SU-DHL-6 (cell line): Measurements from ENCODE around the gene SLC16A10.

ENCODE experiments used
- H2AFZ ChIP-seq: fragments of 200-600 bp; sonication (generic); 2 replicates; pipeline ENCODE4 v1.6.1; 2014; ENCODE audit warnings: low read depth, mild to moderate bottlenecking, moderate library complexity, mixed read lengths, antibody characterized with exemption, low read length; ENCODE audit not compliant: severe bottlenecking
- H3F3A ChIP-seq: fragments of 200-600 bp; shearing (Covaris generic); 2 replicates; pipeline ENCODE4 v1.6.0; 2016; ENCODE audit warnings: antibody characterized with exemption, mild to moderate bottlenecking; ENCODE audit not compliant: insufficient read depth
- H3K27ac ChIP-seq: fragments of 200-600 bp; sonication (generic); 2 replicates; pipeline ENCODE4 v1.5.1; 2016; ENCODE audit warnings: low read depth, mild to moderate bottlenecking, low read length, moderate library complexity, mixed read lengths
- H3K27me3 ChIP-seq: fragments of 200-600 bp; sonication (generic), shearing (Covaris generic); 2 replicates; pipeline ENCODE4 v1.6.0; 2014; ENCODE audit warnings: mild to moderate bottlenecking, low read length
- H3K36me3 ChIP-seq: fragments of 200-600 bp; sonication (generic); 2 replicates; pipeline ENCODE4 v1.6.1; 2014; ENCODE audit warnings: mild to moderate bottlenecking, low read length, mixed read lengths
- H3K4me2 ChIP-seq: fragments of 300-600, 200-600 bp; shearing (Covaris generic), sonication (generic); 2 replicates; pipeline ENCODE4 v1.6.0; 2014; ENCODE audit warnings: low read length, low read depth, mild to moderate bottlenecking; ENCODE audit not compliant: poor library complexity, severe bottlenecking
- H3K4me3 ChIP-seq: fragments of 200-600 bp; sonication (generic); 2 replicates; pipeline ENCODE4 v1.5.1; 2014; ENCODE audit warnings: antibody characterized with exemption, low read length, mild to moderate bottlenecking, mixed read lengths; ENCODE audit not compliant: insufficient read depth, poor library complexity, severe bottlenecking
- H3K79me2 ChIP-seq: fragments of 200-600 bp; sonication (generic); 2 replicates; pipeline ENCODE4 v1.6.1; 2014; ENCODE audit warnings: mild to moderate bottlenecking, low read length, moderate library complexity; ENCODE audit not compliant: insufficient read depth
- H3K9ac ChIP-seq: fragments of 200-600 bp; sonication (generic); 2 replicates; pipeline ENCODE4 v1.7.0; 2014; ENCODE audit warnings: mild to moderate bottlenecking, low read length
- H3K9me2 ChIP-seq: fragments of 200-600 bp; sonication (generic); replicated peaks from 2 replicates; pipeline ENCODE4 v1.6.1; 2014; ENCODE audit warnings: low read length; ENCODE audit not compliant: insufficient read depth
- H3K9me3 ChIP-seq: fragments of 200-600 bp; sonication (generic); 2 replicates; pipeline ENCODE4 v1.6.1; 2014; ENCODE audit warnings: low read length, mixed read lengths; ENCODE audit not compliant: insufficient read depth
- H4K20me1 ChIP-seq: fragments of 200-600 bp; sonication (generic); 2 replicates; pipeline ENCODE4 v1.6.1; 2014; ENCODE audit warnings: low read depth, mild to moderate bottlenecking, antibody characterized with exemption, low read length, moderate library complexity, mixed read lengths
- EZH2phosphoT487 ChIP-seq: fragments of 200-600 bp; sonication (generic), shearing (Covaris generic); conservative IDR thresholded peaks from 2 replicates; pipeline ENCODE4 v1.6.1; 2018; ENCODE audit warnings: mild to moderate bottlenecking, antibody characterized with exemption, low read length, moderate library complexity, mixed read lengths
- TF ChIP-seq, protein P1 (sequence below): fragments of 200-600 bp; sonication (generic); IDR thresholded peaks from one replicate; pipeline ENCODE4 v1.5.1; 2017; ENCODE audit warnings: antibody characterized with exemption, mild to moderate bottlenecking, low read length, moderate library complexity; ENCODE audit not compliant: insufficient read depth, poor library complexity, severe bottlenecking

SLC16A10 gene

DNA sequence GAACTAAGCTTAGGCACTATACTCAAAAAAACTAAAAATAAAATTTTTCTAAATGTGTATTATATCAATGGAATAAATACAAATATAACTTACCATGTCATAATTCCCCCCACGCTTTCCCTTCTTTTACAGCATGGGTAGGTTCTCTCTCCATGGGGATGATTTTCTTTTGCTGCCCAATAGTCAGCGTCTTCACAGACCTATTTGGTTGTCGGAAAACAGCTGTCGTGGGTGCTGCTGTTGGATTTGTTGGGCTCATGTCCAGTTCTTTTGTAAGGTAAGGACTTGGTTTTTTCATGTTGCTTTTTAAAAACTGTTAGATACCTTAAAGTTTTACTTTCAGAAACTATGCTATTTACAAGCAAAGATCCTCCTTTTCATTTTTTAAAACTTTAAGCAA, 85.3 kb downstream of the SLC16A10 start:
- no peak overlapping the region for H3K4me2 ChIP-seq
- no peaks in the 10 kb centered on the region for H3K27me3 ChIP-seq
- no peaks in the 10 kb centered on the region for H3K9me3 ChIP-seq
- no peak for TF ChIP-seq EZH2phosphoT487
- TF ChIP-seq, protein P1, sequence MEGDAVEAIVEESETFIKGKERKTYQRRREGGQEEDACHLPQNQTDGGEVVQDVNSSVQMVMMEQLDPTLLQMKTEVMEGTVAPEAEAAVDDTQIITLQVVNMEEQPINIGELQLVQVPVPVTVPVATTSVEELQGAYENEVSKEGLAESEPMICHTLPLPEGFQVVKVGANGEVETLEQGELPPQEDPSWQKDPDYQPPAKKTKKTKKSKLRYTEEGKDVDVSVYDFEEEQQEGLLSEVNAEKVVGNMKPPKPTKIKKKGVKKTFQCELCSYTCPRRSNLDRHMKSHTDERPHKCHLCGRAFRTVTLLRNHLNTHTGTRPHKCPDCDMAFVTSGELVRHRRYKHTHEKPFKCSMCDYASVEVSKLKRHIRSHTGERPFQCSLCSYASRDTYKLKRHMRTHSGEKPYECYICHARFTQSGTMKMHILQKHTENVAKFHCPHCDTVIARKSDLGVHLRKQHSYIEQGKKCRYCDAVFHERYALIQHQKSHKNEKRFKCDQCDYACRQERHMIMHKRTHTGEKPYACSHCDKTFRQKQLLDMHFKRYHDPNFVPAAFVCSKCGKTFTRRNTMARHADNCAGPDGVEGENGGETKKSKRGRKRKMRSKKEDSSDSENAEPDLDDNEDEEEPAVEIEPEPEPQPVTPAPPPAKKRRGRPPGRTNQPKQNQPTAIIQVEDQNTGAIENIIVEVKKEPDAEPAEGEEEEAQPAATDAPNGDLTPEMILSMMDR: no peak
- H3K9ac ChIP-seq: no peak overlapping the region
- no peak overlapping the region for H3K27ac ChIP-seq
- no peaks in the 10 kb centered on the region for H3K79me2 ChIP-seq
- H3K4me3 ChIP-seq: no peak overlapping the region
- H3K9me2 ChIP-seq: no peaks in the 10 kb centered on the region
- H4K20me1 ChIP-seq: no peaks in the 10 kb centered on the region
- no peaks in the 10 kb centered on the region for H3F3A ChIP-seq
- H2AFZ ChIP-seq: no peak overlapping the region
- H3K36me3 ChIP-seq: no peaks in the 10 kb centered on the region

DNA sequence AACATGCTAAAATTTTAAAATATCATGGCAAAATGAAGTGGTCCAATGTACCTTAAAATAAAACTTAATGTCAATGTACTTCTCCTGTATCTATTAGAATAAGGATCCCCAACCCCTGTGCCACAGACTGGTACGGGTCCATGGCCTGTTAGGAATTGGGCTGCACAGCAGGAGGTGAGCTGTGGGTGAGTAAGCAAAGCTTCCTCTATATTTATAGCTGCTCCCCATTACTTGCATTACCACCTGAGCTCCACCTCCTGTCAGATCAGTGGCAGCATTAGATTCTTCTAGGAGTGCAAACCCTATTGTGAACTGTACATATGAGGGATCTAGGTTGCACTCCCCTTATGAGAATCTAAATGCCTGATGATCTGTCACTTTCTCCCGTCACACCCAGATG, 86.0 kb downstream of the SLC16A10 start:
- Histone ChIP-seq H3K36me3 (no peaks in the 10 kb centered on the region), H2AFZ (no peak overlapping the region), H3K9me2 (no peaks in the 10 kb centered on the region), H3K9ac (no peak overlapping the region), H3K27me3 (no peaks in the 10 kb centered on the region), H3K4me3 (no peak overlapping the region), H3K79me2 (no peaks in the 10 kb centered on the region), H3K9me3 (no peaks in the 10 kb centered on the region), H4K20me1 (no peaks in the 10 kb centered on the region), H3K4me2 (no peak overlapping the region), H3F3A (no peaks in the 10 kb centered on the region), H3K27ac (no peak overlapping the region)
- no peak for TF ChIP-seq EZH2phosphoT487

DNA sequence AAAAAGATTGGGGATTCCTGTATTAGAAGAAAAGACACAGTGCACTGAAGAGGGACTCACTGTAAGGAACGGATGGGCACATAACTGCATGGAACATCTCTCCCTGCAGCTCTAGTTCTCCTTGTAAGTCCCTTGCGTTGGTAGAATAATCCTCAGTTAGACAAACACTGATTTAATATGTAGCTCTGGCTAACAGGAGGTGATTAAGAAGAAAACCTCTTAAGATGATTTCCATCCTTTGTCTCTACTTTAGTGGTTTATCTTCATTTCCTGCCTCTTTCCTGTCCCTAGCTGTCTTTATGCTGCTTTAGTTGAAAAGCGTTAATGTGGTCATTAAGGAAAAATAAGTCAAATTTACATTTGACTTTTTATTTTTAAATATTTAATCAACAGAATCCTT, 86.6 kb downstream of the SLC16A10 start:
- Histone ChIP-seq H3K36me3 (no peaks in the 10 kb centered on the region), H3K27ac (no peak overlapping the region), H3K4me2 (no peak overlapping the region), H3K27me3 (no peaks in the 10 kb centered on the region), H3F3A (no peaks in the 10 kb centered on the region), H3K9ac (no peak overlapping the region), H4K20me1 (no peaks in the 10 kb centered on the region), H3K79me2 (no peaks in the 10 kb centered on the region), H3K9me2 (no peaks in the 10 kb centered on the region), H2AFZ (no peak overlapping the region), H3K4me3 (no peak overlapping the region), H3K9me3 (no peaks in the 10 kb centered on the region)
- no peak for TF ChIP-seq EZH2phosphoT487
- TF ChIP-seq, protein P1: no peak

DNA sequence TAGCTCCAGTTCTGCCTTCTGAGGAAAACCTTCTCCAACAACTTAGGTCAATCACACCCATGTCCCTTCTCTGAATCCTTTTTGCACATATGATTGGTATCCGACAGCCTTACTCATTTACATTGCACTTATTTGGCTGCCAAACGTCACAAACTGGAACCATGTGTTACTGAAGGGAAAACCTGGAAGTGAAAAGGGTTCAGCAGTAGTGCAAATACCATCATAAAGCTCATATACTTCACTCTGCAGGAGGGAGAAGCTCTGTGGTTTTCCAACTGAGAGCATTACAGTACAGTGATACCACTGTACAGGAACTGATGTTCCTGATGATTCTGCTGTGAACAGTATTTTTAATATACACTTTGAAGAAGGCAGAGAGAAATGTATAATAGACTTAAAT, 87.8 kb downstream of the SLC16A10 start:
- Histone ChIP-seq H2AFZ (no peak overlapping the region), H3K4me3 (no peak overlapping the region), H3K9me3 (no peaks in the 10 kb centered on the region), H3K9ac (no peak overlapping the region), H3K27ac (no peak overlapping the region), H3K4me2 (no peak overlapping the region), H3K27me3 (no peaks in the 10 kb centered on the region), H3K9me2 (no peaks in the 10 kb centered on the region), H3K79me2 (no peaks in the 10 kb centered on the region), H3K36me3 (no peaks in the 10 kb centered on the region), H3F3A (no peaks in the 10 kb centered on the region), H4K20me1 (no peaks in the 10 kb centered on the region)
- TF ChIP-seq, protein P1: no peak
- no peak for TF ChIP-seq EZH2phosphoT487
